OCI-LY7 (cell line): ENCODE data around the gene SNX25. TPM values are rescaled to one million over a fixed set of nuclear protein-coding genes. Genes with fewer than 3 reads are reported as not detected.
"Not testable (repeated sequence)": the region's sequence is repeated elsewhere in the genome, so short reads cannot be mapped to it uniquely, and the experiment has no call there.

Experiments
- BruUV-seq: library from RNA; stranded (reverse); fragments of 400-500 nt; replicated peaks from 2 replicates; lab custom pipeline; 2021; lab: Mats Ljungman, UMichigan
- CTCF ChIA-PET: fragments of 300-600 bp; sonication (Branson Sonifier 250); formaldehyde crosslinking; loops from one replicate; lab custom pipeline; 2022; ENCODE audit warnings: antibody characterized with exemption; ENCODE audit not compliant: unreplicated experiment; lab: Charles Lee
- POLR2A ChIA-PET: fragments of 300-600 bp; sonication (Branson Sonifier 250); formaldehyde crosslinking; loops from one replicate; lab custom pipeline; 2022; ENCODE audit warnings: antibody characterized with exemption; lab: Charles Lee
- DNase-seq: peaks from one replicate; pipeline ENCODE4 v3.0.0-alpha.2; 2015; ENCODE audit warnings: low spot score
- H2AFZ ChIP-seq: fragments of 200-600 bp; sonication (generic), shearing (Covaris generic); 2 replicates; pipeline ENCODE4 v1.6.1; 2014; ENCODE audit warnings: mild to moderate bottlenecking, antibody characterized with exemption, low read length, moderate library complexity
- H3K27ac ChIP-seq: fragments of 200-600 bp; sonication (generic); 2 replicates; pipeline ENCODE4 v1.5.1; 2014; ENCODE audit warnings: mixed run types, low read depth, mild to moderate bottlenecking, moderate library complexity, low read length, inconsistent platforms; ENCODE audit not compliant: poor library complexity, severe bottlenecking
- H3K36me3 ChIP-seq: fragments of 200-600 bp; sonication (generic); 2 replicates; pipeline ENCODE4 v1.6.1; 2014; ENCODE audit warnings: mild to moderate bottlenecking, antibody characterized with exemption, low read length, moderate library complexity, mixed read lengths; ENCODE audit not compliant: insufficient read depth
- H3K4me1 ChIP-seq: fragments of 200-600 bp; sonication (generic); 2 replicates; pipeline ENCODE4 v1.5.1; 2014; ENCODE audit warnings: mild to moderate bottlenecking, low read length; ENCODE audit not compliant: insufficient read depth, poor library complexity, severe bottlenecking
- H3K4me2 ChIP-seq: fragments of 200-600 bp; sonication (generic); 2 replicates; pipeline ENCODE4 v1.6.1; 2014; ENCODE audit warnings: mild to moderate bottlenecking, low read length
- H3K4me3 ChIP-seq: fragments of 200-600 bp; sonication (generic); 2 replicates; pipeline ENCODE4 v1.5.1; 2014; ENCODE audit warnings: mild to moderate bottlenecking, low read depth, low read length; ENCODE audit not compliant: poor library complexity, severe bottlenecking
- H3K79me2 ChIP-seq: fragments of 200-600 bp; sonication (generic); 2 replicates; pipeline ENCODE4 v1.6.1; 2016; ENCODE audit warnings: low read depth, mild to moderate bottlenecking, low read length, moderate library complexity, mixed read lengths; ENCODE audit not compliant: insufficient read depth
- H3K9me2 ChIP-seq: fragments of 200-600 bp; sonication (generic); 2 replicates; pipeline ENCODE4 v1.6.1; 2016; ENCODE audit warnings: mild to moderate bottlenecking, low read length, mixed read lengths; ENCODE audit not compliant: insufficient read depth
- H3K9me3 ChIP-seq: fragments of 200-600 bp; sonication (generic); 2 replicates; pipeline ENCODE4 v1.6.1; 2014; ENCODE audit warnings: mild to moderate bottlenecking, mixed run types, low read length, mixed read lengths
- H4K20me1 ChIP-seq: fragments of 200-600 bp; sonication (generic); 2 replicates; pipeline ENCODE4 v1.6.1; 2014; ENCODE audit warnings: mild to moderate bottlenecking, antibody characterized with exemption, low read length, moderate library complexity, mixed read lengths; ENCODE audit not compliant: insufficient read depth
- CTCF ChIP-seq: fragments of 200-600 bp; sonication (generic); conservative IDR thresholded peaks from 2 replicates; pipeline ENCODE4 v1.5.1; 2014; ENCODE audit warnings: mild to moderate bottlenecking, antibody characterized with exemption, low read length, moderate library complexity, mixed read lengths
- EZH2phosphoT487 ChIP-seq: fragments of 200-600 bp; sonication (generic); IDR thresholded peaks from 2 replicates; pipeline ENCODE4 v1.6.1; 2018; ENCODE audit warnings: low read depth, borderline replicate concordance, mild to moderate bottlenecking, mixed run types, antibody characterized with exemption, low read length, moderate library complexity, mixed read lengths
- intact Hi-C: fragments of 100-400 bp; cut with micrococcal nuclease; formaldehyde crosslinking; loops from one replicate; pipeline ENCODE4 v1.10.0; 2022; ENCODE audit not compliant: unreplicated experiment
- total RNA-seq, 2 experiments: library from RNA; depleted of rRNA in 1 of 2; stranded (reverse); fragments of >200 nt in 1 of 2; shearing (Covaris generic) in 1 of 2; gene quantifications; 2 replicates each; pipeline ENCODE4 v1.2.3, GENCODE V29; 2014 to 2022

Gene SNX25
- total RNA-seq, 2 experiments from 2014 or later = 33.7 to 55.6 TPM

GRCh38 chr4:185205697-185206342 is 3.6 kb upstream of the SNX25 start:
- CTCF ChIA-PET = interaction anchor here (1.7 kb wide), 1 partner anchor 99 kb away, joined by 4 read pairs; no protein-coding TSS in a partner anchor

GRCh38 chr4:185207466-185207865 is 1.9 kb upstream of the SNX25 start:
- no peaks in the 10 kb centered on the region for H3K9me3 ChIP-seq
- H3K27ac ChIP-seq = no peak overlapping the region
- ChIA-PET CTCF (no interaction called here), POLR2A (interaction anchor here (0.7 to 2.5 kb wide), 7 partner anchors 12 to 272 kb away, joined by 3 to 9 read pairs (median 5); partner anchors contain the start of gene SLC25A4)
- TF ChIP-seq CTCF (no peak), EZH2phosphoT487 (no peak)
- H2AFZ ChIP-seq = no peak overlapping the region
- H3K36me3 ChIP-seq = no peaks in the 10 kb centered on the region
- H3K4me3 ChIP-seq = no peak overlapping the region
- no peak overlapping the region for H3K4me2 ChIP-seq
- no peaks in the 10 kb centered on the region for H4K20me1 ChIP-seq
- intact Hi-C loops = loop anchor here (10.0 kb wide), 1 partner anchor 923 kb away; no protein-coding TSS in a partner anchor
- no peak for DNase-seq
- no TSS peak for BruUV-seq
- peaks cover 48% of the 10 kb centered on the region for H3K4me1 ChIP-seq
- H3K79me2 ChIP-seq = peaks cover 34% of the 10 kb centered on the region
- H3K9me2 ChIP-seq = no peaks in the 10 kb centered on the region

More at GRCh38 chr4:185205697-185206342, 3.6 kb upstream of the SNX25 start:
- H3K4me3 ChIP-seq = no peak overlapping the region
- TF ChIP-seq EZH2phosphoT487 (no peak), CTCF (no peak)
- peak overlapping the region; percentile 92 for H3K4me2 ChIP-seq
- H3K9me2 ChIP-seq = no peaks in the 10 kb centered on the region
- no peak overlapping the region for H2AFZ ChIP-seq
- DNase-seq = peak; percentile 49
- peak overlapping the region; percentile 14 for H3K27ac ChIP-seq
- intact Hi-C loops = loop anchor here (10.0 kb wide), 1 partner anchor 921 kb away; no protein-coding TSS in a partner anchor
- H3K36me3 ChIP-seq = no peaks in the 10 kb centered on the region
- H3K9me3 ChIP-seq = no peaks in the 10 kb centered on the region
- H4K20me1 ChIP-seq = no peaks in the 10 kb centered on the region
- no TSS peak for BruUV-seq
- POLR2A ChIA-PET = no interaction called here
- H3K4me1 ChIP-seq = peaks cover 45% of the 10 kb centered on the region
- peaks cover 22% of the 10 kb centered on the region for H3K79me2 ChIP-seq

GRCh38 chr4:185209852-185210101 is 379 bp downstream of the SNX25 start:
- DNase-seq, H3K9me3 ChIP-seq, H4K20me1 ChIP-seq, CTCF ChIA-PET, H3K9me2 ChIP-seq, BruUV-seq, H3K36me3 ChIP-seq, H2AFZ ChIP-seq: not testable (repeated sequence)
- peak overlapping the region; percentile 80 for H3K27ac ChIP-seq
- peaks cover 57% of the 10 kb centered on the region for H3K4me1 ChIP-seq
- peak overlapping the region; percentile 80 for H3K4me2 ChIP-seq
- H3K79me2 ChIP-seq = peaks cover 45% of the 10 kb centered on the region
- peak overlapping the region; percentile 81 for H3K4me3 ChIP-seq
- POLR2A ChIA-PET = interaction anchor here (0.6 to 1.7 kb wide), 4 partner anchors 34 to 270 kb away, joined by 3 to 5 read pairs (median 4); partner anchors contain the start of gene SLC25A4
- intact Hi-C loops = loop anchor here (1.0 to 10.0 kb wide), 5 partner anchors 96 to 925 kb away; partner anchors contain the start of genes ANKRD37 and CCDC110
